Activated CD8-positive, alpha-beta T cell treated with anti-CD3 and anti-CD28 coated beads for 36 hours (primary cell): ENCODE measurements around the gene CSK. TPM values are rescaled to one million over a fixed set of nuclear protein-coding genes. Genes with fewer than 3 reads are reported as not detected.
A peak's percentile ranks its signal among the peaks of the same experiment; 100 is the strongest.

Experiments used
- ATAC-seq: fragments of 200-7000 bp; cut with Tn5 transposase; one replicate; pipeline ENCODE4 v1.10.0; 2021; ENCODE audit warnings: mild to moderate bottlenecking, moderate library complexity
- CTCF ChIA-PET: fragments of 350-600 bp; sonication (Branson Sonifier 250); formaldehyde crosslinking; loops from one replicate; lab custom pipeline; 2021; ENCODE audit warnings: antibody characterized with exemption; lab: Charles Lee
- POLR2A ChIA-PET: fragments of 350-600 bp; sonication (Branson Sonifier 250); formaldehyde crosslinking; loops from one replicate; lab custom pipeline; 2021; ENCODE audit warnings: antibody characterized with exemption; lab: Charles Lee
- DNase-seq: peaks from one replicate; pipeline ENCODE4 v3.0.0-alpha.2; 2020
- H3K27ac Mint-ChIP-seq: one replicate; pipeline ENCODE4 v1.8.0; 2021; ENCODE audit warnings: mild to moderate bottlenecking, mixed read lengths
- H3K27me3 Mint-ChIP-seq: one replicate; pipeline ENCODE4 v1.8.0; 2021; ENCODE audit warnings: mixed read lengths
- H3K36me3 Mint-ChIP-seq: one replicate; pipeline ENCODE4 v1.8.0; 2021; ENCODE audit warnings: low read depth, mixed read lengths
- H3K4me1 Mint-ChIP-seq: one replicate; pipeline ENCODE4 v1.8.0; 2021; ENCODE audit warnings: low read depth, mixed read lengths
- H3K4me3 Mint-ChIP-seq: one replicate; pipeline ENCODE4 v1.8.0; 2021; ENCODE audit warnings: mild to moderate bottlenecking, moderate library complexity, mixed read lengths
- H3K9me3 Mint-ChIP-seq: one replicate; pipeline ENCODE4 v1.8.0; 2021; ENCODE audit warnings: mixed read lengths
- CTCF ChIP-seq: fragments of 200-600 bp; IDR thresholded peaks from one replicate; pipeline ENCODE4 v1.8.0; 2022; ENCODE audit warnings: antibody characterized with exemption, mild to moderate bottlenecking
- intact Hi-C: fragments of 100-400 bp; cut with micrococcal nuclease; formaldehyde crosslinking; loops from one replicate; pipeline ENCODE4 v1.10.0; 2022
- total RNA-seq, 2 experiments: library from RNA; stranded (reverse); gene quantifications; one replicate each; pipeline ENCODE4 v1.2.3, GENCODE V29; 2021

Gene CSK
- total RNA-seq, 2 experiments from 2014 or later = 254 to 260 TPM

- ATAC-seq = no peak
- no peaks in the 10 kb centered on the region for H3K9me3 Mint-ChIP-seq
- ChIA-PET CTCF (interaction anchor here (1.1 to 1.7 kb wide), 2 partner anchors 62 to 69 kb away, joined by 3 to 9 read pairs; no protein-coding TSS in a partner anchor), POLR2A (no interaction called here)
- H3K4me1 Mint-ChIP-seq = peaks cover 4% of the 10 kb centered on the region
- no peak overlapping the region for H3K27ac Mint-ChIP-seq
- no peak for TF ChIP-seq CTCF
- no peak overlapping the region for H3K4me3 Mint-ChIP-seq
- no peak for DNase-seq
- peaks cover 7% of the 10 kb centered on the region for H3K27me3 Mint-ChIP-seq
- intact Hi-C loops = no loop called here
- H3K36me3 Mint-ChIP-seq = no peaks in the 10 kb centered on the region
These were observed 50.9 kb downstream of the CSK start for GRCh38 chr15:74832826-74833225.

GRCh38 chr15:74833376-74834107, 51.7 kb downstream of the CSK start:
- no peak for TF ChIP-seq CTCF
- no peak for DNase-seq
- intact Hi-C loops = no loop called here
- ATAC-seq = no peak
- Mint-ChIP-seq H3K27me3 (no peaks in the 10 kb centered on the region), H3K4me3 (no peak overlapping the region), H3K27ac (no peak overlapping the region), H3K4me1 (peaks cover 4% of the 10 kb centered on the region), H3K9me3 (no peaks in the 10 kb centered on the region), H3K36me3 (no peaks in the 10 kb centered on the region)
- POLR2A ChIA-PET = no interaction called here
- CTCF ChIA-PET = interaction anchor here (1.1 to 1.7 kb wide), 2 partner anchors 62 to 68 kb away, joined by 3 to 9 read pairs; no protein-coding TSS in a partner anchor

- POLR2A ChIA-PET = interaction anchor here (1.2 kb wide), 1 partner anchor 25 kb away, joined by 4 read pairs; no protein-coding TSS in a partner anchor
- intact Hi-C loops = no loop called here
- ATAC-seq (peak; percentile 63), DNase-seq (peak; percentile 59)
- H3K9me3 Mint-ChIP-seq = no peaks in the 10 kb centered on the region
- CTCF ChIA-PET = interaction anchor here (0.6 to 2.7 kb wide), 11 partner anchors 8 to 190 kb away, joined by 3 to 12 read pairs (median 4); partner anchors contain the start of gene CPLX3
- no peaks in the 10 kb centered on the region for H3K4me1 Mint-ChIP-seq
- peak; percentile 86 for TF ChIP-seq CTCF
- H3K4me3 Mint-ChIP-seq = no peak overlapping the region
- H3K27me3 Mint-ChIP-seq = no peaks in the 10 kb centered on the region
- H3K27ac Mint-ChIP-seq = no peak overlapping the region
- peaks cover 2% of the 10 kb centered on the region for H3K36me3 Mint-ChIP-seq
These were observed 53.5 kb downstream of the CSK start for GRCh38 chr15:74835312-74835823.

GRCh38 chr15:74836846-74837245, 55.0 kb downstream of the CSK start:
- Mint-ChIP-seq H3K27me3 (no peaks in the 10 kb centered on the region), H3K36me3 (peaks cover 11% of the 10 kb centered on the region), H3K4me3 (no peak overlapping the region), H3K4me1 (peaks cover 12% of the 10 kb centered on the region), H3K9me3 (no peaks in the 10 kb centered on the region), H3K27ac (no peak overlapping the region)
- ChIA-PET POLR2A (interaction anchor here (0.7 to 1.6 kb wide), 3 partner anchors 11 to 26 kb away, joined by 3 to 6 read pairs (median 4); no protein-coding TSS in a partner anchor), CTCF (interaction anchor here (1.1 to 3.1 kb wide), 9 partner anchors 11 to 68 kb away, joined by 3 to 15 read pairs (median 6); partner anchors contain the start of genes CPLX3 and SCAMP2)
- DNase-seq (no peak), ATAC-seq (no peak)
- TF ChIP-seq CTCF = no peak
- intact Hi-C loops = no loop called here
